HepG2 (cell line): ENCODE data around the gene EDC3. TPM values are rescaled to one million over a fixed set of nuclear protein-coding genes. Genes with fewer than 3 reads are reported as not detected.

ENCODE experiments used
- ATAC-seq: fragments of 200-7000 bp; cut with Tn5 transposase; 3 replicates; pipeline ENCODE4 v1.9.1; 2020; ENCODE audit warnings: mild to moderate bottlenecking, moderate library complexity
- BruUV-seq: library from RNA; stranded (reverse); fragments of 400-500 nt; replicated peaks from 2 replicates; lab custom pipeline; 2021; lab: Mats Ljungman, UMichigan
- CTCF ChIA-PET: fragments of 300-600 bp; formaldehyde crosslinking; extraction: SDS; loops from one replicate; lab custom pipeline; 2021; ENCODE audit warnings: low total read pairs, inconsistent platforms, low intra/inter-chr PET ratio; lab: Yijun Ruan, JAX
- POLR2A ChIA-PET: fragments of 350-600 bp; sonication (Branson Sonifier 250); formaldehyde crosslinking; loops from one replicate; lab custom pipeline; 2020; ENCODE audit warnings: antibody characterized with exemption, inconsistent platforms; lab: Yijun Ruan, JAX
- DNase-seq: peaks from one replicate; pipeline ENCODE4 v3.0.0-alpha.2; 2015; ENCODE audit warnings: low spot score
- FAIRE-seq: peaks from 3 replicates; lab custom pipeline; 2011; peaks lifted over from hg19 to GRCh38; lab: Jason Lieb, UNC
- H2AFZ ChIP-seq: one replicate; pipeline ENCODE4 v1.6.1; 2011; ENCODE audit warnings: low read length, inconsistent platforms
- H3K27ac ChIP-seq: fragments of 300-600 bp; 3 replicates; pipeline ENCODE4 v1.8.0; 2011; ENCODE audit warnings: mixed run types, mild to moderate bottlenecking, mixed read lengths, low read length, inconsistent platforms; ENCODE audit not compliant: insufficient read depth; ENCODE audit errors: extremely low read length
- H3K27me3 ChIP-seq, 2 experiments: fragments of 200-600 bp in 1 of 2; 2 replicates in 1 of 2; 3 replicates in 1 of 2; pipeline versions ENCODE4 v1.6.0 to v1.8.0; 2011; ENCODE audit warnings: low read length in 2 of 2, mild to moderate bottlenecking in 2 of 2, moderate library complexity in 2 of 2, inconsistent platforms in 1 of 2; ENCODE audit not compliant: insufficient read depth in 2 of 2, control insufficient read depth in 1 of 2
- H3K36me3 ChIP-seq, 2 experiments: fragments of 200-600 bp in 1 of 2; replicated peaks in 1 of 2; 2 replicates in 1 of 2; 3 replicates in 1 of 2; pipeline versions ENCODE4 v1.5.1 to v1.8.0; 2011; ENCODE audit warnings: low read length in 2 of 2, inconsistent platforms in 1 of 2; ENCODE audit not compliant: insufficient read depth in 2 of 2, control insufficient read depth in 1 of 2
- H3K4me1 ChIP-seq: 2 replicates; pipeline ENCODE4 v1.5.1; 2012; ENCODE audit warnings: low read length, inconsistent platforms; ENCODE audit not compliant: insufficient read depth
- H3K4me2 ChIP-seq: 2 replicates; pipeline ENCODE4 v1.6.0; 2011; ENCODE audit warnings: low read depth, low read length, inconsistent platforms
- H3K4me3 ChIP-seq, 3 experiments: fragments of 200-600 bp in 1 of 3; sonication (generic), shearing (Covaris generic) in 1 of 3; replicated peaks in 1 of 3; 2 replicates each; pipeline ENCODE4 v1.5.1; 2011 to 2016; ENCODE audit warnings: low read length in 3 of 3, inconsistent platforms in 2 of 3, low read depth in 2 of 3, mild to moderate bottlenecking in 2 of 3, control low read depth in 1 of 3, mixed read lengths in 1 of 3; ENCODE audit not compliant: insufficient read depth in 1 of 3
- H3K79me2 ChIP-seq: one replicate; pipeline ENCODE4 v1.6.1; 2011; ENCODE audit warnings: low read length, inconsistent platforms; ENCODE audit not compliant: insufficient read depth
- H3K9ac ChIP-seq: 2 replicates; pipeline ENCODE4 v1.6.0; 2011; ENCODE audit warnings: mild to moderate bottlenecking, low read depth, low read length, inconsistent platforms; ENCODE audit not compliant: insufficient read depth
- H3K9me3 ChIP-seq: 2 replicates; pipeline ENCODE4 v1.5.1; 2012; ENCODE audit warnings: mild to moderate bottlenecking, low read length
- H4K20me1 ChIP-seq: 2 replicates; pipeline ENCODE4 v1.6.0; 2011; ENCODE audit warnings: inconsistent platforms, mild to moderate bottlenecking, low read length, moderate library complexity; ENCODE audit not compliant: insufficient read depth
- GTF3A ChIP-seq: sonication (generic); formaldehyde crosslinking; conservative IDR thresholded peaks from 2 replicates; pipeline ENCODE4 v1.4.0; 2020; ENCODE audit warnings: mild to moderate bottlenecking, missing genetic modification reagents
- HOXA5 ChIP-seq: sonication (generic); formaldehyde crosslinking; IDR thresholded peaks from 2 replicates; pipeline ENCODE4 v1.4.0; 2020; ENCODE audit warnings: missing genetic modification reagents
- IRX3 ChIP-seq: sonication (generic); formaldehyde crosslinking; IDR thresholded peaks from 2 replicates; pipeline ENCODE4 v1.8.1; 2023; ENCODE audit warnings: mild to moderate bottlenecking, low read depth, missing genetic modification reagents, borderline replicate concordance
- KDM2A ChIP-seq: sonication (generic); formaldehyde crosslinking; IDR thresholded peaks from 2 replicates; pipeline ENCODE4 v1.4.0; 2020; ENCODE audit warnings: low read depth, missing genetic modification reagents, borderline replicate concordance
- MBNL3 ChIP-seq: fragments of 250-450 bp; sonication (Bioruptor Pico); conservative IDR thresholded peaks from 2 replicates; pipeline ENCODE4 v1.8.0; 2022; ENCODE audit warnings: mild to moderate bottlenecking, inconsistent platforms
- NCOA2 ChIP-seq: sonication (generic); formaldehyde crosslinking; IDR thresholded peaks from 2 replicates; pipeline ENCODE4 v1.8.0; 2022; ENCODE audit warnings: inconsistent platforms
- PAX8 ChIP-seq: sonication (generic); formaldehyde crosslinking; IDR thresholded peaks from 2 replicates; pipeline ENCODE4 v1.8.0; 2022; ENCODE audit warnings: mild to moderate bottlenecking, missing genetic modification reagents, borderline replicate concordance
- PHF20 ChIP-seq: sonication (generic); formaldehyde crosslinking; IDR thresholded peaks from 2 replicates; pipeline ENCODE4 v1.5.0; 2020; ENCODE audit warnings: mild to moderate bottlenecking, missing genetic modification reagents
- PHF5A ChIP-seq: IDR thresholded peaks from one replicate; pipeline ENCODE4 v1.6.1; 2018; ENCODE audit warnings: low read depth, missing genetic modification reagents; ENCODE audit not compliant: unreplicated experiment
- SALL1 ChIP-seq: sonication (generic); formaldehyde crosslinking; IDR thresholded peaks from 2 replicates; pipeline ENCODE4 v1.8.0; 2022; ENCODE audit warnings: mild to moderate bottlenecking, missing genetic modification reagents
- ZKSCAN5 ChIP-seq: sonication (generic); formaldehyde crosslinking; IDR thresholded peaks from 2 replicates; pipeline ENCODE4 v1.5.1; 2020; ENCODE audit warnings: mild to moderate bottlenecking, missing genetic modification reagents
- ZNF460 ChIP-seq: sonication (generic); formaldehyde crosslinking; IDR thresholded peaks from 2 replicates; pipeline ENCODE4 v1.5.1; 2020; ENCODE audit warnings: missing genetic modification reagents, mild to moderate bottlenecking, borderline replicate concordance
- ZNF678 ChIP-seq: sonication (generic); formaldehyde crosslinking; IDR thresholded peaks from 2 replicates; pipeline ENCODE4 v1.4.0; 2020; ENCODE audit warnings: mild to moderate bottlenecking, missing genetic modification reagents
- WGBS: methylation state at CpG from one replicate; pipeline ENCODE4 v1.1.6; 2017; ENCODE audit warnings: low lambda C conversion rate; 5-methylcytosine and 5-hydroxymethylcytosine counted together
- in situ Hi-C: cut with HindIII; loops from 2 replicates; pipeline ENCODE4 v1.10.0; 2017; ENCODE audit warnings: low pct_unique_long_range_greater_than_20kb; ENCODE audit not compliant: extremely low pct_ligation_motif_present
- intact Hi-C: fragments of 100-400 bp; cut with micrococcal nuclease; formaldehyde crosslinking; loops from one replicate; pipeline ENCODE4 v1.10.0; 2022; ENCODE audit not compliant: unreplicated experiment
- polyA plus RNA-seq, 8 experiments: library from polyadenylated mRNA; depleted of rRNA in 3 of 8; stranded (reverse) in 7 of 8; unstranded in 1 of 8; fragments of >200 nt; fragmentation: Illumina TruSeq in 4 of 8; extraction: Trizol in 4 of 8; gene quantifications; 2 replicates each; pipeline versions ENCODE4 v1.2.1 to v1.2.3, GENCODE V29; 2011 to 2016; ENCODE audit warnings: low read depth in 4 of 8, missing spikeins in 1 of 8, mixed read lengths in 1 of 8; ENCODE audit not compliant: insufficient read depth in 1 of 8
- total RNA-seq, 5 experiments: library from RNA; depleted of rRNA; stranded (reverse); fragments of >200 nt; fragmentation: Illumina TruSeq; extraction: Trizol; gene quantifications; 2 replicates each; pipeline ENCODE4 v1.2.3, GENCODE V29; 2016; ENCODE audit warnings: low read depth in 1 of 5

Gene EDC3
- total and polyA plus RNA-seq, 2 of the 13 experiments (the other 11 are each of a cell fraction or from before 2014, with no cell fraction given) = 17.4 to 32.0 TPM

GRCh38 chr15:74609938-74610301 lies 85.9 kb downstream of the EDC3 start:
- ATAC-seq (no peak), DNase-seq (no peak), FAIRE-seq (no peak)
- Histone ChIP-seq H3K27me3 (peaks cover 10 to 56% of the 10 kb centered on the region in 2 experiments), H3K4me3 (no peak overlapping the region), H3K4me1 (peaks cover 21% of the 10 kb centered on the region), H3K9me3 (no peaks in the 10 kb centered on the region), H3K79me2 (no peaks in the 10 kb centered on the region), H3K4me2 (no peak overlapping the region), H3K36me3 (no peaks in the 10 kb centered on the region), H3K9ac (no peak overlapping the region), H4K20me1 (no peaks in the 10 kb centered on the region), H2AFZ (no peak overlapping the region), H3K27ac (no peak overlapping the region)
- POLR2A ChIA-PET = interaction anchor here (6.9 kb wide), 1 partner anchor 11 kb away, joined by 52 read pairs; no protein-coding TSS in a partner anchor
- BruUV-seq = no TSS peak
- TF ChIP-seq IRX3 (CRISPR knock-in tag) (no peak), PHF5A (no peak), PHF20 (CRISPR knock-in tag) (no peak), PAX8 (CRISPR knock-in tag) (no peak), ZNF460 (CRISPR knock-in tag) (no peak), NCOA2 (CRISPR knock-in tag) (no peak), ZKSCAN5 (CRISPR knock-in tag) (no peak), SALL1 (CRISPR knock-in tag) (no peak), GTF3A (CRISPR knock-in tag) (no peak), ZNF678 (CRISPR knock-in tag) (no peak)
- CTCF ChIA-PET = no interaction called here
- intact Hi-C loops (no loop called here), in situ Hi-C loops (no loop called here)
- WGBS = 27% methylated on average over 2 of the region's 3 CpGs

GRCh38 chr15:74608786-74609185 lies 87.0 kb downstream of the EDC3 start:
- Histone ChIP-seq H3K36me3 (no peaks in the 10 kb centered on the region), H3K4me1 (peaks cover 26% of the 10 kb centered on the region), H4K20me1 (no peaks in the 10 kb centered on the region), H3K9ac (no peak overlapping the region), H3K27me3 (peaks cover 10 to 56% of the 10 kb centered on the region in 2 experiments), H2AFZ (no peak overlapping the region), H3K9me3 (no peaks in the 10 kb centered on the region), H3K27ac (no peak overlapping the region), H3K4me3 (no peak overlapping the region), H3K79me2 (no peaks in the 10 kb centered on the region), H3K4me2 (no peak overlapping the region)
- CTCF ChIA-PET = no interaction called here
- no peak for FAIRE-seq
- in situ Hi-C loops (no loop called here), intact Hi-C loops (no loop called here)
- BruUV-seq = no TSS peak
- TF ChIP-seq KDM2A (no peak), MBNL3 (CRISPR knock-in tag) (no peak), HOXA5 (no peak)
- TF ChIP-seq, all 625 proteins: peak for 0
- DNase-seq (no peak), ATAC-seq (no peak)
- POLR2A ChIA-PET = no interaction called here
- 0% methylated on average over 1 of the region's 3 CpGs for WGBS
